GM15510 (cell line): Measurements from ENCODE around the gene PARD6B.

Source experiments
- POLR2A ChIP-seq: IDR thresholded peaks from 3 replicates; pipeline ENCODE4 v1.6.1; 2011; ENCODE audit warnings: borderline replicate concordance; ENCODE audit not compliant: insufficient read length; ENCODE audit errors: extremely low read depth

PARD6B gene

DNA sequence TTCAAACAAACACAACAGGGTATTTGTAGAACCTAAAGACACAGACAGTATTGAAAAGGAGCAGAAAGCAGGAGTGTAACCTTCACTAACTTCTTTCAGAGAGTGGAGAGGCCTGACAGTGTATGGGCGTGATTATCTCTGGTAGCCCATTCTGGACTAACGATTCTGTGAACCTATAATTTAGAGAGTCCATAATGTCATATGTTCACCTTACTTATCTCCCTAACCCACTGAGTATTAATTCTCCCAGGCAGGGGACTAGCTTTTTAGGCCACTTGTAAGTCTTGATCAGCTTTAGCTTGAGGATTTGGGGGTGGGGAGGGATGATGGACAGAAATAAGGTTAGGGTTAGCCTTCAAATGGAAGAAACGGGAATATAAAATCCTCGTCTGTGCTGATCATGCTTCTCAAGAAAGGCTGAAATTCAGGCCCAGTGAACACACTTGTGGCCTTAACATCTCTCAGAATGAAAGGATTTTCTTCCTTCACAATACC lies 2.8 kb upstream of the PARD6B start:
- TF ChIP-seq POLR2A: no peak

GRCh38 chr20:50728981-50729874 lies 2.2 kb upstream of the PARD6B start:
- TF ChIP-seq POLR2A: no peak

GRCh38 chr20:50729901-50730764 lies 1.2 kb upstream of the PARD6B start:
- no peak for TF ChIP-seq POLR2A

- TF ChIP-seq POLR2A: peak; percentile 71
Observed at GRCh38 chr20:50730765-50731054, 670 bp upstream of the PARD6B start.

- no peak for TF ChIP-seq POLR2A
Observed at GRCh38 chr20:50731930-50732690, 730 bp downstream of the PARD6B start.

- TF ChIP-seq POLR2A: no peak
Observed at GRCh38 chr20:50733644-50734349, 2.4 kb downstream of the PARD6B start.

DNA sequence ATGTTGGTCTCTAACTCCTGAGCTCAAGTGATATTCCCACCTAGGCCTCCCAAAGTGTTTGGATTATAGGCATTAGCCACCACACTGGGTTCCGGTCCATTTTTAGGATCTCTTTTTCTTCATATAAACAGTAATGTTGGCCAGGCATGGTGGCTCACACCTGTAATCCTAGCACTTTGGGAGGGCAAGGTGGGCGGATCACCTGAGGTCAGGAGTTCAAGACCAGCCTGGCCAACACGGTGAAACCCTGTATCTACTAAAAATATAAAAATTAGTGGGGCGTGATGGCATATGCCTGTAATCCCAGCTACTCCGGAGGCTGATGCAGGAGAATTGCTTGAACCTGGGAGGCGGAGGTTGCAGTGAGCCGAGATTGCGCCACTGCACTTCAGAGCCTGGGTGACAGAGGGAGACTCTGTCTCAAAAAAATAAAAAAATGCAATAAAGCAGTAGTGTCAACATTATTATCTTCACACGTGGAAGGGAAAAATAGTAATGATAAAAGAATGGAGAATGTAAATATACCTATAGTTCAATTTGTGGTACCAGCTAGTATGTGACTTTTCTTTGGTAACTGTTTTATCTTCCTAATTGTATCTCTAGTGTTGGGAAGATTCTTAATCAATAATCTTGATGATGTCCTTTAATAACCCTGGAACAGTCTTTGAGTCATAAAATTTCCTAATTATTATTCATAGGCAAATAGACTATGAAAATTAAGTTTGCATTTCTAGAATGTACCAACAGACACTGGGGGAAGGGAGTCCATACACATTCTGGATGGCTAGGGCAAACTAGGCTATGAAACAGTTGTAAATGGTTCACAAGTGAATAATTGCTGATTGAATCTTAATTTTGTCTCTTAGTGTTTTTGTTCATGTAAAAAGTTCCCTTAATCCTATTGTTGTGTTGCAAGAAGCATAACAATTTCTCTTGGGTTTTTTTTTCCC lies 3.6 kb downstream of the PARD6B start:
- no peak for TF ChIP-seq POLR2A

DNA sequence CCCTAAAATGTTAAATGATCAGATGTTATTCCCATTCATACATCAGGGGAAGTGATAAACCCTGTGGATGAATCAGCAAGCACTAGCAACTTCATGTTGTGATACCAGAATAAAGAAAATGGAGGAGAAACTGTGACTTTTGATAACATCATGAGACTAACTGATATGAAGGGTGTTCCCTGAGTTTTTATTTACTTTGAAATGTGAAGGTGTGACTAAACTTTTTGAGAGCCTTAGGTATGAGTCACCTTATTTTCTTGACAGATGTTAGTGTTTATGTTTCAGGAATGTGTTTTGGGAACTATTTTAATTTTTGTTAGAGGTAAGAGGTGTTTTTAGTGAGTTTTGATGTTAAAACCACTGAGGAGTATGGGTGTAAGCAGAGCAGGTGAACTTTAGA lies 4.4 kb downstream of the PARD6B start:
- no peak for TF ChIP-seq POLR2A

DNA sequence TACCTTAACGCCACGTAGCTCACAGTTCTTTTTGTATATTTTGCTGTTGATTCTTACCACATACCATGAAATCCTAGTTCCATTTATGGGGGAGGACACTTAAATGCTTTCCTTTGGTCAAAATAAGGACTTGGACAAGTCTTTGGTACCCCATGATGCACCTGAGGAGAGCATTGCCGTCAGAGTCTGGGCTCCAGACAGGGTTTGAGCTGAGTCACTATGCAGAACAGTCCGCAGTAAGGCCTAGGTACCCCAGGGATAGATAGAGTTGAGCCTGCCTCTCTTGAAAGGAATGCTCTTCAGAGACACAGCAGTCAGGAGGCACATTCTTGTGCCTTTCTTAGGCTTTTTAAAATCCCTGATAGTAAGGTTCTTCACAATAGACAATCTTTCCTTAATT lies 6.0 kb downstream of the PARD6B start:
- no peak for TF ChIP-seq POLR2A

- TF ChIP-seq POLR2A: no peak
Observed at GRCh38 chr20:50743087-50743486, 11.7 kb downstream of the PARD6B start.

DNA sequence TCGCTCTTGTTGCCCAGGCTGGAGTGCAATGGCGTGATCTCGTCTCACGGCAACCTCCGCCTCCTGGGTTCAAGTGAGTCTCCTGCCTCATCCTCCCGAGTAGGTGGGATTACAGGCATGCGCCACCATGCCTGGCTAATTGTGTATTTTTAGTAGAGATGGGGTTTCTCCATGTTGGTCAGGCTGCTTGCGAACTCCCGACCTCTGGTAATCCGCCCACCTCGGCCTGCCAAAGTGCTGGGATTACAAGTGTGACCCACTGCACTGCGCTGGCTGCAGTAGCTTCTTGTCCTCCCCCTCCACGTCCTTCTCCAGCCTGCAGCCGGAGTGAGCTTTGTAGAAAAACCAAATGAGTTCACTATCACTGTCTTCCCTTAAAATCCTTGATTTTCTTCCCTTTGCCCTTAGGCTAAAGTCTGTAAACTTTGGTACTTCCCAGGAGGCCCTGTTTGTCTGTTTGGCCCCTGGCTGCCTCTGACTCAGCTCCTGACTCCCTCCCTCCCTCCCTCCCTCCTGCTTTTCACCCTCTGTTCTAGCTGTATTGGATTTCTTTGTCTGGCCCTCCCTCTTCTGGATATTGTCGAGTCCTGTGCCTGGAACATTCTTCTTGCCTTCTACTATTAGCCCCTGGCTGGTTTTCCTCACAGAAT lies 12.9 kb downstream of the PARD6B start:
- TF ChIP-seq POLR2A: no peak

DNA sequence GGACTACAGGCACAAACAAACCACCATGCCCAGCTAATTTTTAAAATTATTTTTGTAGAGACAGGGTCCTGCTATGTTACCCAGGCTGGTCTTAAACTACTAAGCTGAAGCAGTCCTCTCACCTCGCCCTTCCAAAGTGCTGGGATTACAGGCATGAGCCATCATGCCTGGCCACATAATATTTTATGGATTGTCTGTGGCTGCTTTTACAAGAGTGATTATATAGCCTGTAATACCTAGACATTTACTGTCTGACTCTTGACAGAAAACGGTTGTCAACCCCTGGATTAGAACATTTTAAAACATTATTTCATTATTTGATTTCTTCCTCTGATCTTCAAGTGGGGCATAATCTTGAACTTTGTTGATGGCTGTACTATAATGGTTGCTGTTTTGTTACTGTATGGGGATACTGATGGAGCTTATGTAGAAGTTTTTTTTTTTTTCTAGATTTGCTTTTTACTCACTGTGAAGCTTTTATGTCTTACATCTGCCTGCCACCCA lies 14.3 kb downstream of the PARD6B start:
- no peak for TF ChIP-seq POLR2A
